HT-29 (cell line): ENCODE data around the gene RUSC1. TPM values are rescaled to one million over a fixed set of nuclear protein-coding genes. Genes with fewer than 3 reads are reported as not detected.

Experiments used
- DNase-seq: peaks from one replicate; pipeline ENCODE4 v3.0.0-alpha.2; 2015; ENCODE audit warnings: low spot score
- total RNA-seq: library from RNA; depleted of rRNA; stranded (reverse); fragments of >200 nt; shearing (Covaris generic); gene quantifications from 2 replicates; pipeline ENCODE4 v1.2.3, GENCODE V29; 2014

Gene RUSC1
- total RNA-seq, 1 experiment from 2014 or later, result 80.6 TPM

DNA sequence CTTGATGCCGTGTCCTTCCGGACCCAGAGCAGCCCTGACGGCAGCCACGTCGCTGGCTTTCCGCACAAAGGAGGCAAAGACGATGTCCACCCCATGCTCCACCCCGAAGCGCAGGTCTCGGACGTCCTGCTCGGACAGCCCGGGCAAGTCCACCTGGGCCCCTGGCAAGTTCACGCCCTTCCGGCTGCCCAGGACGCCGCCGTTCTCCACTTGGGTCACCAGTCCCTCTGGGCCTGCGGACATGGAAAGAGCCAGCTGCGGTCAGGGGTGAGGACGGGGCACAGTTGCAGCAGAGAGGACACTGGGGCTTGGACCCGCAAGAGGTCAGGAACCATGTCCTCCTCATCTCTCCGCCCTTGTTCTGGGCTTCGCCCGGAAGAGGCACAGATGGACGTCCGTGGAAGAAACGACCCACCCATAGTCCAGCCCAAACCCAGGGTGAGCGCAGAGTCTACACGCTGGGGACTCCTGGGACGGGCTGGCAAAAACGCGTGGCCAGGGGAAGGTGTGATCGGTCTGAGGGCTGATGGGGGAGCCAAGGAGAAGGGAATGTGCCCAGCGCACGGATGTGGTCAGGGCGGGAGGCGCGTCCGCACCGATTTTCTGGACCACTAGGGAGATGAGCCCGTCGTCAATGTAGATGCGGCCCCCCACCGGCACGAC is 26.0 kb upstream of the RUSC1 start:
- no peak for DNase-seq

DNA sequence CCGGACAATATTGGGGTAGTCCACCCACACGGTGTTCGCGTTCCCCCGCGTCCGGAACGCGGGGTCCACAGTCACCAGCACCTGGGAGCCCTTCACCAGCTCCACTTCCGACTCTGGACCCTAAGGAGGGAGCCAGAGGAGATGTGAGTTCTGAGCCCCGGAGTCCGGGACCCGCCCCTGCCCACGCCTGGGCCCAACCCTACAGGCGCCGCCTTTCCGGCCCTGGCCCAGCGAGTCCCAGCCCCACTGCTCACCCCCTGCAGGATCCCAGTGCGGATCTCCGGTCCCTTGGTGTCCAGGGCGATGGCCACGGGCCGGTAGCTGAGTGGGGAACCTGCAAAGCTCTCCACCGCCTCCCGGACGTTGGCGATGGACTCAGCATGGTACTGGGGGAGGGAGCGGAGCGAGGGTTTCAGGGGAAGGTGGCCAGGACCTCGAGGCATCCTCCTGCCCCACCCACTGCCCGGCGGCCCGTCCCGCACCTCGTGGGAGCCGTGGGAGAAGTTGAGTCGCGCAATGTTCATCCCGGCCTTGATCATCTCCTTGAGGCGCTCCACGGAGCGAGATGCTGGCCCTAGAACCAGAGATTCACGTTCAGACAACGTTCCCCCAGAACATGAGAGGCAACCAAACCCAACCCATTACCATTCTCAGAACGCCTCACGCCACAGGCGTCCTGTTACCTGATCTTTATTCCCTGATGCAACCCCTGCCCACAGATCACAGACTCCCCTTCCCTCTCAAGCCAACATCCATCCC is 25.3 kb upstream of the RUSC1 start:
- DNase-seq, result no peak

DNA sequence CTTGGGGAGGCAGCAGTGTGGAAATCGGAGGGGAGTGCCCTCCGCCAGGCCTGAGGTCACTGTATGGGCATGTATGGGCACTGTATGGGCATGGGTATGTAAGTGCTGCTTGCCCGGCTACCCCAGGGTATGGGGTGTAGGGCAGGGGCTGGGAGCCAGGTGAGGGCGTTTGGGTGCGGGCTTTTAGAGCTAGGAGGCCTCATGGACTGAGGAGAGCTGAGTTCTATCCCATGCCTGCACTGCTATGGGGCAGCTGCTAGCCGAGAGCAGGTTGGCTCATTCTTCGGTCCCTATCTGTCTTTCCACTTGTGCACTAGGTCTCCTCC is 24.8 kb upstream of the RUSC1 start:
- no peak for DNase-seq

DNA sequence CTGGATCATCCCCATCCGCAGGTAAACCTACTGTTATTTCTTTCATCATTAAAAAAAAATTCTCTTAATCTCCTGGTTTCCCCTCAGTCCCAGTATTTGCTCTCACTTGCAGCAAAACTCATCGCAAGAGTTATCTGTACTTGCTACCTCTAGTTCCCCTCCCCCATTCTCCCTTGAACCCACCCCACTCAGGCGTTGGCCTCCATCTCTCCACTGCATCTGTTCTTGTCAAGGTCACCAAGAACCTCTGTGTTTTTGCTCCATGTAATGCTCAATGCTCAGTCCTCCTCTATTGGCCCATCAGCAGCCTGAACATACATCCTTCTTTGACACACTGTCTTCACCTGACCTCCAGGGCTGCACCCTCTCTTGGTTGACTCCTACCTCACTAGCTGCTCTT is 24.0 kb upstream of the RUSC1 start:
- no peak for DNase-seq

DNA sequence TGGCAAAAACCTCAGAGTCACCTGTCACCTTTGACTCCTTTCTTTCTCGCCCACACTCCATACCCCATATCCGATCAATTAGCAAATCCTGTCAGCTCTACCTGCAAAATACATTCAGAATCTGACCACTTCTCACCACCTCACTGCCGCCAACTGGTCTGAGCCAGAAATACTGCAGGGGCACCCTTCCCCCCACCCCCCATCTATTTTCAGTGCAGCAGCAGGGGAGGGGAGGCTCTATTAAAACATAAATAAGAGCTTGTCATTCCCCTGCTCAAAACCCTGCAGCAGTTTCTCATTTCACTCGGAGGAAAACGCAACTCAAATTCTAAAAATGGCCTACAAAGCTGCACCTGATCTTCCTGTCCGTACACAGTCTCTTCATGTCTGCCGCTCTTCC is 23.3 kb upstream of the RUSC1 start:
- DNase-seq, result no peak

DNA sequence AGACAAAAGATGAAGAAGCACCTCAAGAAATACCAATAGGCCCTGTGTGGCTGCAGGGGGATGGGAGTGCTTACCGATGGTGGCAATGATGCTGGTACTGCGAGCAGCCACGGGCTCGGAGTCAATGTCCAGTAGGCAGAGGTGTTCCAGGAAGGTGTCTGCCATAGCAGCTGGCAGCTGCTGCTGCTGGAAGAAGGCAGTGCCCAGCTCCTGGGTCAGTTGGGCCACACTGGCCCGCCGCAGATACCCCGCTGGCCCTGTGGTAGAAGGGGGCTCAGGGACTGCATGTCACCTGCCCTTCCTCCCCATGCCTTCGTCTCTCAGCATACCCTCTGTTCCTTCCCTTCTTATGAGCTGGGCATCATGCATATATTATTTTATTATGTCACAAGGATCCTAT is 20.7 kb upstream of the RUSC1 start:
- DNase-seq, result no peak

DNA sequence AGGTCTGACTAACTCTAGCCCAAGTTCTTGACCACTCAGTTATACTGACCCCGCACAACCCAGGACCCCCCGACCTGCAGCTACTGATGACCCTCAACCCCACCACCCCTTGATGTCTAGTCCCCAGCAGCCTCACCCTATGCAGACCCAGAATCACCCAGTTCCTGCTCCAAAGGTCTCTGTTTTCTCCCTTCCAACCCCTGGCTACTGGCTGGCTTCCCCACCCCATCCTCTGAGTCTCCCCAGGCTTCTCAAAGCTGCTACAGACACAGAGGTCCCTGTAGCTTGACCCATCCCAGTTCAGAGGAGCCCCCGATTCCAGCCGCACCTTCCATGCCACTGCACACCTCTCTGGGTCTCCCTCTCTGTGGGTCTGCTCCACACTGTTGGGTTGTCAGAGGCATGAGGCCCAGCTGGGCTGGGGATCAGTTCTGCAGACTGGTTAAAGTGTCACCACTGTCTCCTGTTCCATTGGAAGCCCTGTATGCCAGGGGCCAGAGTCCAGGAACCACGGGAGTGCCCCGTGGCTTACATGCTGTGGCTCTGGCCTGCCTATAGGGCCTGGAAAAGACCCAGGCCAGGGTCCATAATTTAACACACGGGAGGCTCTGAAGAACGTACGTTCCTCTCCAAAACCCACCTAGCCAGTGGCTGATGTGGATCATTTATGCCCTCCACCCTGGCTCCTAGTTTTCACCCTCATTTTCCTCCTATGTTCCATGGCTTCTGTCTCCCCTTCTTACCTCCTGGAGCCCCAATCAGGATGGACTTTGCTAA is 20.0 kb upstream of the RUSC1 start:
- DNase-seq, result no peak

DNA sequence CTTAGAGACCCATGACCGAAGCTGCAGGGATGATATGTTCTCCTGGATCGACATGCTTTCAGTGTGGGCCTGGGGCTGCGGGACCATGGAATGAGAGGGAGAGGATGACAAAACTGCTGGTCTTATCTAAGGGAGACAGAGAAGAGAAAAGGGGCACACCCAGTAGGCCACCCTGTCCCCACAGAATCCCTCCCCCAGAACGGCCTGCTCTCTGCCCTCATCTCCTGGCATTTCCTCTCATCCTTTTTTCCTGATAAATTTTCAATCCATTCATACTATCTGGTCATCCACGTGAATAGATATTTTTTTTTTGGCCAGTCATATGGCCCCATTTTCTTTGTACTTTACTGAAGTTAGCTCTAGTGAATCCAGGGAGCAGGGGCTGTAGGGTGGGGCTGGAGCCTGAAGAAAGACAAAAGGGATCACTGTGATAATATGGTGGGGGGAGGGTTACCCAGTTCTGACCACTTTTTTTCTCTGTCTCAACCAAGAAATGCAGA is 19.3 kb upstream of the RUSC1 start, which contains the start of gene PKLR:
Gene PKLR, minus strand, starts transcription at position 97 of the 500 bp plus-strand sequence. Its CDS starts 43 bp downstream, at position 54.
- DNase-seq, result no peak

DNA sequence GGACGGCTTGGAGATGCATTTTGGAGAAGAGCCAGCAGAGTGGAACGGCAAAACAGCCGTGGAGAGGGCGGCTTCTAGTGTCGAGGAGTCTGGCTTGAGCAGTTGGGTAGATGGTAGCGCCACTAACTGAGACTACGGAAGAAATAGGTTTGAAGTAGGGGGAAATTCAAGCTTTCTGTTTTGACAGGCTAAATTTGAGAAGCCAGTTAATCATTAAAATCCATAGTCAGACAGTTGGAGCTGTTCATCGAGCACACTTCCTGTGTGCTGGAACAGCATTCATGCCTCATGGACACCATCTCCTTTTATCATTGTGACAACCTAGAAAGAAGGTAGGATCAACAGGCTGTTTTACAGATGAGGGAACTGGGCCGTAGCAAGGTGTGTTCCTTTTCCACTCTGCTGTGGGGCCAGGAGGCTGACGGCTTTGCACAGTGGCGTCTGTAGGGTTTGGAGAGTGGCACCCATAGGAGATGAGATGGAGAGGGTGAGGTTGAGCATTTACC is 16.1 kb upstream of the RUSC1 start:
- DNase-seq, result no peak

DNA sequence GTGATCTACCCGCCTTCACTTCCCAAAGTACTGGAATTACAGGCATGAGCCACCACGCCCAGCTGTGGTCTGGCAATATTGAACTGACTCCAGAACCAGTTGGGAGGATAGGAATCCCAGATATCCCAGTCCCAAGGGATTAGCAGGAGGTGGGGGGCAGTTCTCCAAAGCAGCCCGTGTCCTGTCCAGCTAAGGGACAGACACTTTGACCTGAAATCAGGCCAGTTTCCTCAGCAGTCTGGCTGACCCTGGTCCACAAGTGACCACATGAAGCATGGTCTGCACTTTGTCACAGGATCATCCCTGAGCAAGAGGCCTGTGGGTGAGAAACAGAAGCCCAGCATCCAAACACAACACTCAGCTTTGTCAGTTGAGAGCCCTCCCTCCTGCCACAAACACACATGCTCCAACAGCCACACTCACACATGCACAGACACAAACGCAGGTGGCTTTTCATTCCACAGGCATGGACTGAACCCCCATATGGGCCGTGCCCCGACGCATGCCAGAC is 14.8 kb upstream of the RUSC1 start:
- DNase-seq, result no peak

DNA sequence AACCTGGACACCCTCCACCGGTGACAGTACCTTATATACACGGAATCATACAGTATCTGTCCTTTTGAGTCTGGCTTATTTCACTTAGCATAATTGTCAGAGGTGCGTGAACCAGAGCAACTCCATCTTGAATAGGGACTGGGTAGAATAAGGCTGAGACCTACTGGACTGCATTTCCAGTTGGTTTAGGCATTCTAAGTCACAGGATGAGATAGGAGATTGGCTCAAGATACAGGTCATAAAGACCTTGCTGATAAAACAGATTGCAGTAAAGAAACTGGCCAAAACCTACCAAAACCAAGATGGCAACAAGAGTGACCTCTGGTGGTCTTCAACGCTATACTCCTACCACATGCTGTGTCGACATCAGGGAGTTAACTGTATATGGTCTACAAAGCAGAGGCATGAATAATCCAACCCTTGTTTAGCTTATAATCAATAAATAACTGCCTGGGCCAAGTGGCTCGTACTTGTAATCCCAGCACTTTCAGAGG is 13.4 kb upstream of the RUSC1 start:
- DNase-seq, result peak; percentile 34

DNA sequence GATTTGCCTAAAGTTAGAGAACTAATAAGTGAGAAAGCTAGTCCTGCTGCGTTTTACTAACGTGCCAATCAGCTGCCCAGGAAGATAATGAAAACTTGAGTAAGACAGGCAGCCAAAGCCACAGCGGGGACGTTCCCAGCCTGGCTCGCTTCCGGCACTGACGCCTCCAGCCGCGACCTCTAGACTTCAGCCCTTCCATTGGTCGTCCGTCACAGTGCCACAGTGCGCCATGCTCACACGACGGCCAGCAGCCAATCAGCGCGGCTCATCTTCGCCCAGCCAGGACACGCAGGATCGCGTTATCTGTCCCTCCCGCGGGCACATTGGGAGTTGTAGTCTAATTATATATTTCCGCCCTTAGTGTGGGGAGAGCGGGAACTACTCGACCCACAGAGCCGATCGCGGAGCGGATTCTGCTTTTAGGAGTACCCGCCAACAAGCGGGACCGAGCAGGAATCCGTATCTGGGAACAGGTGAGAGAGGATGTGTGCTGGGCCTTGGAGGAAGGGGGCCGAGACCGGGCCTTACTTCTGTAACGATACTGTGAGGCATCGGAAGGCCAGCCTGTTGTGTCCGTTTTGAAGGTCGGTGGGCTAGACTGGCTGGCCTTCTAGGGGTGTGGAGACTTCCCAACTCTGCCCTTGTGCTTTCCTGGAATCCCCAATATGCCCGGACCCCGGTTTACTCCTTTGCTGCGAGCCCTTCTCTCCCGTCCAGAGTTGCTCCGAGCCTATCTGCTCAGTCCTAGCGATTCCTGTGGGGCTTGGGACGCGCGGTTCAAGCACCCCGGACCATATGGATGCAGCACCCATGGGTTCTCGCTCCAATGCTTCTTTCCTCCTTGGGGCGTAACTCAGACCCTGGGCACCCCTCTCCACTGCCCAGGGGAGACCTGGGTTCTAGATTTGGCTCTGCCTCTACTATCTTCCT is 11.9 kb upstream of the RUSC1 start, which contains the start of gene FDPS:
Gene FDPS, plus strand, starts transcription at position 374 of the 930 bp plus-strand sequence. CDS start 924 bp downstream, outside the sequence.
- DNase-seq, result peak; percentile 99

DNA sequence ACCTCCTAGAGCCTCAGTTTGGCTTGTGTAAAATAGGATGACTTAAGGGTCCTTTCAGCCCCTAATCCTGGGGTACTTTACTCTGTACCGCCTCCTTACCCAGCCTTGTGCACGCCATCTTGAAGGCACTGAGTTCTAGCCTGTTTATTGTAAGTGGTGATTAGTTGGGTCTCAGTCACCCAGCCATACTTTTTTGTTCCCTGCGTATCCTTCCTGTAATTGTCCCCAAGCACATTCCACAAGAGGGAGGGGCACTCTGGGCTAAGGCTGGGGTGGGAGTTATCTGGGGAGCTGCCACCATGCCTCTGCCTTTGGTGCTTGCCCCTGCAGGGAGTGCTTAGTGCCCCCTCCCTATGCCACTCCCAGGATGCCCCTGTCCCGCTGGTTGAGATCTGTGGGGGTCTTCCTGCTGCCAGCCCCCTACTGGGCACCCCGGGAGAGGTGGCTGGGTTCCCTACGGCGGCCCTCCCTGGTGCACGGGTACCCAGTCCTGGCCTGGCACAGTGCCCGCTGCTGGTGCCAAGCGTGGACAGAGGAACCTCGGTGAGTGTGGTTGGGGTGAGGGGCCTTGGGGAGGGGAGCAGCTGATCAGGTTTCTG is 11.2 kb upstream of the RUSC1 start:
- DNase-seq, result peak; percentile 58

DNA sequence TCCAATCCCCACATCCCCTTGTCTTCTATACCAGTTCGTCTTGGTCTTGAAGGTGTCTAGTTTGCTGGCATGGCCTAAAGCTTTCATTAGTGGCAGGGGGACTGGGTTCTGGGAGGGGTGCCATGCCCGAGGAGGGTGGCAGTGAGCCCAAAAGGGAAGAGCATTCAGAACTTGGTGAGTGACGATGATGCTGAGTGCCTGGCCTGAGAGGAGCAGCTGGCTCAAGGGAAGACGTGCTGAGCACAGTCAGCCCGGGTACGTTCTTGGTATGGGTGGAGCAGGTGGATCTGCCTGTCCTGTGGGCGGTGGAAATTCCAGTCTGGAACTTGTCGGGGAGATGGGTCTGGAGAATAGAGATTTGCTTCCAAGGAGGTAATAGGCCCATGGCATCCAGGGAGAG is 7.4 kb upstream of the RUSC1 start:
- peak; percentile 31 for DNase-seq

DNA sequence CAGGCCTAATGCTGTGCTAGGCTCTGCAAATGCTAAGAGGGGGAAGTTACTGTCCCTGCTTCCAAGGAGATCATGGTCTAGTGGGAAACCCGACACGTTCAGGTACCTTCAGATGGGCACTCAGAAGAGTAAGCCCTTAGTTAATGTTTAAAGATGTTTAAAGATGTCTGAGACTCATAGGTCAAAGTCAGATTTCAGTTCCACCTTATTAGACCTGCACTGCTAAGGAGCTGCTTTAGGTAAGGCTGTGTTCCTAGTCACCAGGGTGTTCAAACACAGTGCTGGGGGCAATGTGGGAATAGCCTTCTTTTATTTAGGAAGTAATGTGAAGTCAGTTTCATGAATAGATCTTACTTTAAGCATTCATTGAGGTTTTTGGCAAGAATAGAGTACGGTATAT is 3.8 kb upstream of the RUSC1 start:
- no peak for DNase-seq

DNA sequence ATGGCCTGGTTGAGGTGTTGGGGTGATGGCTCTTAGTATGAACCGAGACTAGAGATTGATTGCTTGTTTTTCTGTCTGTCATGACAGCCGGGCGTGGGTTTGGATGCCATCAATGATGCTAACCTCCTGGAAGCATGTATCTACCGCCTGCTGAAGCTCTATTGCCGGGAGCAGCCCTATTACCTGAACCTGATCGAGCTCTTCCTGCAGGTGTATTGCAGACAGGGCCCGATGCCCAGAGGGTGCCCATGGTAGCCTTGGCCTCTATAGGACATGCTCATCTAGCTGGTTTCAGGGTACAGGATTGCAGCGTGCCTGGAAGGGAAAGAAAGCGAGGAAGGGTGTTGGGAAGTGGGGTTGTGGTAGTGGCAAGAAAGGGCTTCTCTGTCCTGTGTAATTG is 2.6 kb upstream of the RUSC1 start:
- DNase-seq, result no peak

DNA sequence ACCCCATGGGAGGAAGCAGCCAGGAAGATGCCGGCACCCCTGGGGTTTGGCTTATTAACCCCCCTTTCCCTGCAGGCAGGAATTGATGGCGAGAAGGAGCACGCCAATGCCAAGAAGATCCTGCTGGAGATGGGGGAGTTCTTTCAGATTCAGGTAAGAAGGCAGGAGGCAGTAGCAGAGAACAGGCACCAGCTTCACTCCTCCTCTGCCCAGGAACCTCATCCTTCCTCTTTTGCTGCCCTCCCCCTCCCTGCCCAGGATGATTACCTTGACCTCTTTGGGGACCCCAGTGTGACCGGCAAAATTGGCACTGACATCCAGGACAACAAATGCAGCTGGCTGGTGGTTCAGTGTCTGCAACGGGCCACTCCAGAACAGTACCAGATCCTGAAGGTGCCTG is 1.2 kb upstream of the RUSC1 start:
- no peak for DNase-seq

DNA sequence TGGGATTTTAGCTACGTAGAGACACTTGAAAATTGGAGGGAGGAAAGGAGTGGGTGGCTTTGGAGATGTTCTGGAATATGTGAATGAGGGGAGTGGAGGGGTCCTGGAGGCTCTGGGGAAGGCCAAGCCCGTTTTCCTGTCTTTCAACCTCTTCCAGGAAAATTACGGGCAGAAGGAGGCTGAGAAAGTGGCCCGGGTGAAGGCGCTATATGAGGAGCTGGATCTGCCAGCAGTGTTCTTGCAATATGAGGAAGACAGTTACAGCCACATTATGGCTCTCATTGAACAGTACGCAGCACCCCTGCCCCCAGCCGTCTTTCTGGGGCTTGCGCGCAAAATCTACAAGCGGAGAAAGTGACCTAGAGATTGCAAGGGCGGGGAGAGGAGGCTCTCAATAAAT is 442 bp upstream of the RUSC1 start:
- no peak for DNase-seq

DNA sequence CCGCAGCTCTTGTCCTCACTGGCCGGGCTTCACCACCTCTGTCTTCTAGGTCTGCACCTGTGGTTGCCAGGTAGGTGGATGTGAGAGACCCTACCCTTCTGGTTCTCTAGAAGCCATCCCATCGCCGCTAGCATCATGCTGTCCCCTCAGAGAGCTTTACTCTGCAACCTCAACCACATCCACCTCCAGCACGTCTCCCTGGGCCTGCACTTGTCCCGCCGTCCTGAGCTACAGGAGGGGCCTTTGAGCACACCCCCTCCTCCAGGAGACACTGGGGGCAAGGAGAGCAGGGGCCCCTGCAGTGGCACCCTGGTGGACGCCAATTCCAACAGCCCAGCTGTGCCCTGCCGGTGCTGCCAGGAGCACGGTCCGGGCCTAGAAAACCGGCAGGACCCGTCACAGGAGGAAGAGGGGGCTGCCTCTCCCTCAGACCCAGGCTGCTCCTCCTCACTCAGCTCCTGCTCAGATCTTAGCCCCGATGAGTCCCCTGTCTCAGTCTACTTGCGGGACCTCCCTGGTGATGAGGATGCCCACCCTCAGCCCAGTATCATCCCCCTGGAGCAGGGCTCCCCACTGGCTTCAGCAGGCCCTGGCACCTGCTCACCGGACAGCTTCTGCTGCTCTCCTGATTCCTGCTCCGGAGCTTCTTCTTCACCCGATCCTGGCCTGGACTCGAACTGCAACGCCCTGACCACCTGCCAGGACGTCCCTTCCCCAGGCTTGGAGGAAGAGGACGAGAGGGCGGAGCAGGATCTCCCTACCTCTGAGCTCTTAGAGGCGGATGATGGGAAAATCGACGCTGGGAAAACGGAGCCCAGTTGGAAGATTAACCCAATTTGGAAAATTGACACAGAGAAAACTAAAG is 1.2 kb downstream of the RUSC1 start:
- DNase-seq, result no peak
